ENCODE data around the gene PBX1.

DNA sequence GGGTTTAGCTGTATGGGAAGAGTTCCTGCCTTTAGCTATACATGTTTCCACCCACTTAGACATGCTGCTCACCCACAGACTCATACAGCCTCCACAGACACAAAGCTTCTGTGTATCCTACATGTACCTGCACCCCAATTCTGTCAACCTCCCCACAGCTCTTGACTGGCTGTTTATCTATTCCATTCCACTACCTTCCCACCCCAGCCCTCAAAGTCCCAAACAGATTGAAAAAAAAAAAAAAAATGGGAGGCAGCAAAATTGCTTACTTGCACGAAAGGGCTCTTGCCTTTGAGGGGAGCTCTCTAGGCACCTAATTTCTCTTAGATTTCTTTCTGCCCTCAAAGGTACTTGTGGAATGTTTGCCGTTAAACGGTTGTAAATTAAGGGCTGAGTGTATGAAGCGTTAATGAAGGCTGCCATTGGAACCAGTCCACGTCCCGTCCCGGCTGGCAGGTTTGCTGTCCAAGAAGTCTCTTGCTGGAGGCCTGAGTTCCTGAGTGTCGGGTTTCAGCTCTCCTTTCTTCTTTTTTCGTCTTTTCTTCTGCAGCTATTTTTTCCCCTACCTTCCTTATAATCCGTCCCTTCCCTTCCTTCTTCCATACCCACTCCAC, 43.6 kb downstream of the PBX1 start:
- TF ChIP-seq, protein P1, sequence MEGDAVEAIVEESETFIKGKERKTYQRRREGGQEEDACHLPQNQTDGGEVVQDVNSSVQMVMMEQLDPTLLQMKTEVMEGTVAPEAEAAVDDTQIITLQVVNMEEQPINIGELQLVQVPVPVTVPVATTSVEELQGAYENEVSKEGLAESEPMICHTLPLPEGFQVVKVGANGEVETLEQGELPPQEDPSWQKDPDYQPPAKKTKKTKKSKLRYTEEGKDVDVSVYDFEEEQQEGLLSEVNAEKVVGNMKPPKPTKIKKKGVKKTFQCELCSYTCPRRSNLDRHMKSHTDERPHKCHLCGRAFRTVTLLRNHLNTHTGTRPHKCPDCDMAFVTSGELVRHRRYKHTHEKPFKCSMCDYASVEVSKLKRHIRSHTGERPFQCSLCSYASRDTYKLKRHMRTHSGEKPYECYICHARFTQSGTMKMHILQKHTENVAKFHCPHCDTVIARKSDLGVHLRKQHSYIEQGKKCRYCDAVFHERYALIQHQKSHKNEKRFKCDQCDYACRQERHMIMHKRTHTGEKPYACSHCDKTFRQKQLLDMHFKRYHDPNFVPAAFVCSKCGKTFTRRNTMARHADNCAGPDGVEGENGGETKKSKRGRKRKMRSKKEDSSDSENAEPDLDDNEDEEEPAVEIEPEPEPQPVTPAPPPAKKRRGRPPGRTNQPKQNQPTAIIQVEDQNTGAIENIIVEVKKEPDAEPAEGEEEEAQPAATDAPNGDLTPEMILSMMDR (IDR thresholded peaks at IDR 0.05), result no peak
- TF ChIP-seq POLR2A (IDR thresholded peaks at IDR 0.05) (no peak), EP300 (IDR thresholded peaks at IDR 0.05) (no peak)
